HepG2 (cell line): ENCODE data around the gene IL1A. TPM values are rescaled to one million over a fixed set of nuclear protein-coding genes. Genes with fewer than 3 reads are reported as not detected.
A peak's percentile ranks its signal among the peaks of the same experiment; 100 is the strongest.

Experiments
- AHDC1 ChIP-seq: sonication (generic); formaldehyde crosslinking; IDR thresholded peaks from 2 replicates; pipeline ENCODE4 v1.5.1; 2020; ENCODE audit warnings: mild to moderate bottlenecking, missing genetic modification reagents, borderline replicate concordance
- GATA4 ChIP-seq: sonication (generic); IDR thresholded peaks from 2 replicates; pipeline ENCODE4 v1.6.1; 2016; ENCODE audit warnings: antibody characterized with exemption, low read depth, borderline replicate concordance
- GLMP ChIP-seq: sonication (generic); formaldehyde crosslinking; IDR thresholded peaks from 2 replicates; pipeline ENCODE4 v1.9.0; 2021; ENCODE audit warnings: missing genetic modification reagents, mild to moderate bottlenecking, borderline replicate concordance
- MTF2 ChIP-seq: sonication (generic); formaldehyde crosslinking; IDR thresholded peaks from 2 replicates; pipeline ENCODE4 v1.5.0; 2020; ENCODE audit warnings: missing genetic modification reagents, borderline replicate concordance
- SMYD3 ChIP-seq: sonication (generic); formaldehyde crosslinking; IDR thresholded peaks from 2 replicates; pipeline ENCODE4 v1.8.1; 2023; ENCODE audit warnings: mild to moderate bottlenecking, missing genetic modification reagents
- ZNF558 ChIP-seq: sonication (generic); formaldehyde crosslinking; IDR thresholded peaks from 2 replicates; pipeline ENCODE4 v1.9.0; 2022; ENCODE audit warnings: mild to moderate bottlenecking, missing genetic modification reagents, borderline replicate concordance
- ZSCAN29 ChIP-seq: sonication (generic); formaldehyde crosslinking; conservative IDR thresholded peaks from 2 replicates; pipeline ENCODE4 v1.4.0; 2020; ENCODE audit warnings: mild to moderate bottlenecking, missing genetic modification reagents
- polyA plus RNA-seq, 8 experiments: library from polyadenylated mRNA; depleted of rRNA in 3 of 8; stranded (reverse) in 7 of 8; unstranded in 1 of 8; fragments of >200 nt; fragmentation: Illumina TruSeq in 4 of 8; extraction: Trizol in 4 of 8; gene quantifications; 2 replicates each; pipeline versions ENCODE4 v1.2.1 to v1.2.3, GENCODE V29; 2011 to 2016; ENCODE audit warnings: low read depth in 4 of 8, missing spikeins in 1 of 8, mixed read lengths in 1 of 8; ENCODE audit not compliant: insufficient read depth in 1 of 8
- total RNA-seq, 5 experiments: library from RNA; depleted of rRNA; stranded (reverse); fragments of >200 nt; fragmentation: Illumina TruSeq; extraction: Trizol; gene quantifications; 2 replicates each; pipeline ENCODE4 v1.2.3, GENCODE V29; 2016; ENCODE audit warnings: low read depth in 1 of 5
- TF ChIP-seq, protein P1 (sequence below): sonication (generic); formaldehyde crosslinking; IDR thresholded peaks from 2 replicates; pipeline ENCODE4 v1.5.0; 2020; ENCODE audit warnings: mild to moderate bottlenecking, missing genetic modification reagents
- TF ChIP-seq, protein P2 (sequence below): sonication (generic); formaldehyde crosslinking; IDR thresholded peaks from 2 replicates; pipeline ENCODE4 v1.4.0; 2020; ENCODE audit warnings: missing genetic modification reagents
- TF ChIP-seq, protein P3 (sequence below): IDR thresholded peaks from 2 replicates; pipeline ENCODE4 v1.4.0; 2020; ENCODE audit warnings: mild to moderate bottlenecking, missing genetic modification reagents
- TF ChIP-seq, protein P4 (sequence below): sonication (generic); formaldehyde crosslinking; IDR thresholded peaks from 2 replicates; pipeline ENCODE4 v1.8.1; 2023; ENCODE audit warnings: mild to moderate bottlenecking, inconsistent platforms, moderate library complexity, missing genetic modification reagents, borderline replicate concordance

IL1A gene
- total and polyA plus RNA-seq, 2 of the 13 experiments (the other 11 are each of a cell fraction or from before 2014, with no cell fraction given): not detected

GRCh38 chr2:112818094-112818902 lies 34.0 kb upstream of the IL1A start (continued):
- TF ChIP-seq, protein P1, sequence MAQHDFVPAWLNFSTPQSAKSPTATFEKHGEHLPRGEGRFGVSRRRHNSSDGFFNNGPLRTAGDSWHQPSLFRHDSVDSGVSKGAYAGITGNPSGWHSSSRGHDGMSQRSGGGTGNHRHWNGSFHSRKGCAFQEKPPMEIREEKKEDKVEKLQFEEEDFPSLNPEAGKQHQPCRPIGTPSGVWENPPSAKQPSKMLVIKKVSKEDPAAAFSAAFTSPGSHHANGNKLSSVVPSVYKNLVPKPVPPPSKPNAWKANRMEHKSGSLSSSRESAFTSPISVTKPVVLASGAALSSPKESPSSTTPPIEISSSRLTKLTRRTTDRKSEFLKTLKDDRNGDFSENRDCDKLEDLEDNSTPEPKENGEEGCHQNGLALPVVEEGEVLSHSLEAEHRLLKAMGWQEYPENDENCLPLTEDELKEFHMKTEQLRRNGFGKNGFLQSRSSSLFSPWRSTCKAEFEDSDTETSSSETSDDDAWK (CRISPR knock-in tag): no peak
- TF ChIP-seq, protein P2, sequence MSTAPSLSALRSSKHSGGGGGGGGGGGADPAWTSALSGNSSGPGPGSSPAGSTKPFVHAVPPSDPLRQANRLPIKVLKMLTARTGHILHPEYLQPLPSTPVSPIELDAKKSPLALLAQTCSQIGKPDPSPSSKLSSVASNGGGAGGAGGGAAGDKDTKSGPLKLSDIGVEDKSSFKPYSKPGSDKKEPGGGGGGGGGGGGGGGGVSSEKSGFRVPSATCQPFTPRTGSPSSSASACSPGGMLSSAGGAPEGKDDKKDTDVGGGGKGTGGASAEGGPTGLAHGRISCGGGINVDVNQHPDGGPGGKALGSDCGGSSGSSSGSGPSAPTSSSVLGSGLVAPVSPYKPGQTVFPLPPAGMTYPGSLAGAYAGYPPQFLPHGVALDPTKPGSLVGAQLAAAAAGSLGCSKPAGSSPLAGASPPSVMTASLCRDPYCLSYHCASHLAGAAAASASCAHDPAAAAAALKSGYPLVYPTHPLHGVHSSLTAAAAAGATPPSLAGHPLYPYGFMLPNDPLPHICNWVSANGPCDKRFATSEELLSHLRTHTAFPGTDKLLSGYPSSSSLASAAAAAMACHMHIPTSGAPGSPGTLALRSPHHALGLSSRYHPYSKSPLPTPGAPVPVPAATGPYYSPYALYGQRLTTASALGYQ: peak; percentile 99
- TF ChIP-seq MTF2 (CRISPR knock-in tag) (no peak), SMYD3 (peak; percentile 94), GLMP (CRISPR knock-in tag) (no peak), ZNF558 (CRISPR knock-in tag) (0 out of 2 replicates have a peak, but pooled peaks have one; percentile 55), GATA4 (peak; percentile 98), AHDC1 (peak; percentile 98), ZSCAN29 (CRISPR knock-in tag) (no peak; the same call in 1 of the 2 replicates)
- TF ChIP-seq, protein P3, sequence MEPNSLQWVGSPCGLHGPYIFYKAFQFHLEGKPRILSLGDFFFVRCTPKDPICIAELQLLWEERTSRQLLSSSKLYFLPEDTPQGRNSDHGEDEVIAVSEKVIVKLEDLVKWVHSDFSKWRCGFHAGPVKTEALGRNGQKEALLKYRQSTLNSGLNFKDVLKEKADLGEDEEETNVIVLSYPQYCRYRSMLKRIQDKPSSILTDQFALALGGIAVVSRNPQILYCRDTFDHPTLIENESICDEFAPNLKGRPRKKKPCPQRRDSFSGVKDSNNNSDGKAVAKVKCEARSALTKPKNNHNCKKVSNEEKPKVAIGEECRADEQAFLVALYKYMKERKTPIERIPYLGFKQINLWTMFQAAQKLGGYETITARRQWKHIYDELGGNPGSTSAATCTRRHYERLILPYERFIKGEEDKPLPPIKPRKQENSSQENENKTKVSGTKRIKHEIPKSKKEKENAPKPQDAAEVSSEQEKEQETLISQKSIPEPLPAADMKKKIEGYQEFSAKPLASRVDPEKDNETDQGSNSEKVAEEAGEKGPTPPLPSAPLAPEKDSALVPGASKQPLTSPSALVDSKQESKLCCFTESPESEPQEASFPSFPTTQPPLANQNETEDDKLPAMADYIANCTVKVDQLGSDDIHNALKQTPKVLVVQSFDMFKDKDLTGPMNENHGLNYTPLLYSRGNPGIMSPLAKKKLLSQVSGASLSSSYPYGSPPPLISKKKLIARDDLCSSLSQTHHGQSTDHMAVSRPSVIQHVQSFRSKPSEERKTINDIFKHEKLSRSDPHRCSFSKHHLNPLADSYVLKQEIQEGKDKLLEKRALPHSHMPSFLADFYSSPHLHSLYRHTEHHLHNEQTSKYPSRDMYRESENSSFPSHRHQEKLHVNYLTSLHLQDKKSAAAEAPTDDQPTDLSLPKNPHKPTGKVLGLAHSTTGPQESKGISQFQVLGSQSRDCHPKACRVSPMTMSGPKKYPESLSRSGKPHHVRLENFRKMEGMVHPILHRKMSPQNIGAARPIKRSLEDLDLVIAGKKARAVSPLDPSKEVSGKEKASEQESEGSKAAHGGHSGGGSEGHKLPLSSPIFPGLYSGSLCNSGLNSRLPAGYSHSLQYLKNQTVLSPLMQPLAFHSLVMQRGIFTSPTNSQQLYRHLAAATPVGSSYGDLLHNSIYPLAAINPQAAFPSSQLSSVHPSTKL: peak; percentile 100
- TF ChIP-seq, protein P4, sequence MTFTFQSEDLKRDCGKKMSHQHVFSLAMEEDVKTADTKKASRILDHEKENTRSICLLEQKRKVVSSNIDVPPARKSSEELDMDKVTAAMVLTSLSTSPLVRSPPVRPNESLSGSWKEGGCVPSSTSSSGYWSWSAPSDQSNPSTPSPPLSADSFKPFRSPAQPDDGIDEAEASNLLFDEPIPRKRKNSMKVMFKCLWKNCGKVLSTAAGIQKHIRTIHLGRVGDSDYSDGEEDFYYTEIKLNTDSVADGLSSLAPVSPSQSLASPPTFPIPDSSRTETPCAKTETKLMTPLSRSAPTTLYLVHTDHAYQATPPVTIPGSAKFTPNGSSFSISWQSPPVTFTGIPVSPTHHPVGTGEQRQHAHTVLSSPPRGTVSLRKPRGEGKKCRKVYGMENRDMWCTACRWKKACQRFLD (CRISPR knock-in tag): no peak
